IMR-90 (cell line): Measurements from ENCODE around the gene CARD14. TPM values are rescaled to one million over a fixed set of nuclear protein-coding genes. Genes with fewer than 3 reads are reported as not detected.

Experiments used
- ATAC-seq: fragments of 200-7000 bp; cut with Tn5 transposase; 2 replicates; pipeline ENCODE4 v1.9.1; 2020; ENCODE audit warnings: low read depth, mild to moderate bottlenecking, moderate library complexity
- BruUV-seq: library from RNA; stranded (reverse); fragments of 400-500 nt; replicated peaks from 2 replicates; lab custom pipeline; 2021; lab: Mats Ljungman, UMichigan
- CTCF ChIA-PET: fragments of 300-600 bp; formaldehyde crosslinking; extraction: SDS; loops from one replicate; lab custom pipeline; 2021; ENCODE audit warnings: antibody characterized with exemption; lab: Yijun Ruan, JAX
- POLR2A ChIA-PET: fragments of 300-600 bp; sonication (Branson Sonifier 250); formaldehyde crosslinking; loops from one replicate; lab custom pipeline; 2022; ENCODE audit warnings: antibody characterized with exemption; ENCODE audit not compliant: unreplicated experiment; lab: Charles Lee
- DNase-seq: peaks from one replicate; pipeline ENCODE4 v3.0.0; 2013
- H2AFZ ChIP-seq: replicated peaks from 2 replicates; pipeline ENCODE3; 2013; ENCODE audit warnings: low read length, mild to moderate bottlenecking; ENCODE audit not compliant: poor library complexity
- H2AK5ac ChIP-seq: 2 replicates; pipeline ENCODE4 v1.6.1; 2013; ENCODE audit warnings: low read depth, low read length, inconsistent platforms
- H2AK9ac ChIP-seq: replicated peaks from 2 replicates; pipeline ENCODE3; 2013; ENCODE audit warnings: mild to moderate bottlenecking, low read depth, low read length, moderate library complexity; ENCODE audit not compliant: poor library complexity
- H2BK120ac ChIP-seq: 2 replicates; pipeline ENCODE4 v1.6.1; 2013; ENCODE audit warnings: low read depth, low read length, inconsistent platforms
- H2BK15ac ChIP-seq: 3 replicates; pipeline ENCODE4 v1.6.1; 2013; ENCODE audit warnings: low read depth, low read length, inconsistent platforms
- H2BK20ac ChIP-seq: 2 replicates; pipeline ENCODE4 v1.6.1; 2013; ENCODE audit warnings: low read depth, mild to moderate bottlenecking, inconsistent platforms, low read length, moderate library complexity
- H2BK5ac ChIP-seq: 2 replicates; pipeline ENCODE4 v1.6.1; 2013; ENCODE audit warnings: mild to moderate bottlenecking, low read depth, low read length, inconsistent platforms; ENCODE audit not compliant: poor library complexity, severe bottlenecking
- H3K14ac ChIP-seq: replicated peaks from 2 replicates; pipeline ENCODE4 v1.6.1; 2013; ENCODE audit warnings: low read depth, low read length, inconsistent platforms
- H3K18ac ChIP-seq: 2 replicates; pipeline ENCODE4 v1.6.1; 2013; ENCODE audit warnings: low read depth, low read length, control low read depth
- H3K23ac ChIP-seq: 2 replicates; pipeline ENCODE4 v1.6.1; 2013; ENCODE audit warnings: low read depth, low read length, inconsistent platforms
- H3K27ac ChIP-seq: 2 replicates; pipeline ENCODE4 v1.5.1; 2013; ENCODE audit warnings: mild to moderate bottlenecking, control low read depth, low read length; ENCODE audit not compliant: insufficient read depth
- H3K27me3 ChIP-seq: 2 replicates; pipeline ENCODE4 v1.6.1; 2013; ENCODE audit warnings: low read length; ENCODE audit not compliant: control insufficient read depth, insufficient read depth
- H3K36me3 ChIP-seq: 2 replicates; pipeline ENCODE4 v1.6.1; 2013; ENCODE audit warnings: low read length, mixed read lengths; ENCODE audit not compliant: control insufficient read depth, insufficient read depth
- H3K4ac ChIP-seq: 2 replicates; pipeline ENCODE4 v1.6.1; 2013; ENCODE audit warnings: low read depth, low read length, inconsistent platforms
- H3K4me1 ChIP-seq: 2 replicates; pipeline ENCODE4 v1.6.1; 2013; ENCODE audit warnings: low read length, mixed read lengths; ENCODE audit not compliant: control insufficient read depth, insufficient read depth
- H3K4me2 ChIP-seq: 2 replicates; pipeline ENCODE4 v1.6.1; 2013; ENCODE audit warnings: low read depth, mild to moderate bottlenecking, control low read depth, low read length, moderate library complexity
- H3K4me3 ChIP-seq: 2 replicates; pipeline ENCODE4 v1.5.1; 2013; ENCODE audit warnings: low read depth, mild to moderate bottlenecking, control low read depth, low read length, moderate library complexity; ENCODE audit not compliant: insufficient read depth
- H3K56ac ChIP-seq: 2 replicates; pipeline ENCODE4 v1.6.1; 2013; ENCODE audit warnings: low read length, inconsistent platforms; ENCODE audit not compliant: insufficient read depth; ENCODE audit errors: extremely low read depth
- H3K79me1 ChIP-seq, 2 experiments: 2 replicates each; pipeline ENCODE4 v1.6.1; 2013; ENCODE audit warnings: low read length in 2 of 2, inconsistent platforms in 1 of 2, low read depth in 1 of 2
- H3K9ac ChIP-seq: 2 replicates; pipeline ENCODE4 v1.6.1; 2013; ENCODE audit warnings: low read depth, low read length, control low read depth
- H3K9me1 ChIP-seq: 2 replicates; pipeline ENCODE4 v1.6.1; 2013; ENCODE audit warnings: low read length, inconsistent platforms; ENCODE audit not compliant: insufficient read depth
- H3K9me3 ChIP-seq: 2 replicates; pipeline ENCODE4 v1.6.1; 2013; ENCODE audit warnings: low read length; ENCODE audit not compliant: control insufficient read depth, insufficient read depth
- H4K20me1 ChIP-seq: 2 replicates; pipeline ENCODE4 v1.6.1; 2013; ENCODE audit warnings: low read length, inconsistent platforms; ENCODE audit not compliant: insufficient read depth
- H4K5ac ChIP-seq: 2 replicates; pipeline ENCODE4 v1.6.1; 2013; ENCODE audit warnings: mild to moderate bottlenecking, low read depth, low read length, control low read depth
- H4K8ac ChIP-seq, 2 experiments: 2 replicates each; pipeline ENCODE4 v1.6.1; 2013; ENCODE audit warnings: low read depth in 2 of 2, low read length in 2 of 2, control low read depth in 1 of 2, inconsistent platforms in 1 of 2
- H4K91ac ChIP-seq: 2 replicates; pipeline ENCODE4 v1.6.1; 2013; ENCODE audit warnings: low read depth, low read length, inconsistent platforms; ENCODE audit not compliant: insufficient read depth
- SMC3 ChIP-seq: fragments of 150-350 bp; IDR thresholded peaks from 2 replicates; pipeline ENCODE4 v1.6.1; 2016; ENCODE audit warnings: low read depth, mild to moderate bottlenecking, antibody characterized with exemption, low read length, moderate library complexity
- WGBS, 2 experiments: methylation state at CpG; one replicate each; pipeline versions ENCODE4 v1.1.5 to v1.1.7; 2013; ENCODE audit warnings: missing lambda C conversion rate in 2 of 2; ENCODE audit not compliant: insufficient read length in 1 of 2; ENCODE audit errors: extremely low coverage in 2 of 2; 5-methylcytosine and 5-hydroxymethylcytosine counted together
- dilution Hi-C: fragments of 300-500 bp; cut with HindIII; formaldehyde crosslinking; loops from one replicate; pipeline ENCODE4 v1.14.3; 2018; ENCODE audit warnings: low sequenced_read_pairs; ENCODE audit not compliant: unreplicated experiment
- in situ Hi-C: fragments of 300-500 bp; cut with MboI; formaldehyde crosslinking; loops from 3 replicates; pipeline ENCODE4 v1.14.3; 2019; ENCODE audit warnings: low sequenced_read_pairs, inconsistent platforms, mixed read lengths
- intact Hi-C: fragments of 100-400 bp; cut with micrococcal nuclease; formaldehyde crosslinking; loops from 2 replicates; pipeline ENCODE4 v1.10.0; 2022
- polyA plus RNA-seq, 3 experiments: library from polyadenylated mRNA; depleted of rRNA; stranded (reverse); fragments of >200 nt; gene quantifications; 2 replicates each; pipeline ENCODE4 v1.2.3, GENCODE V29; 2012; ENCODE audit warnings: low replicate concordance in 1 of 3
- total RNA-seq: library from RNA; depleted of rRNA; stranded (reverse); fragments of >200 nt; gene quantifications from 2 replicates; pipeline ENCODE4 v1.2.3, GENCODE V29; 2012
- TF ChIP-seq, protein P1 (sequence below): fragments of 150-350 bp; IDR thresholded peaks from 2 replicates; pipeline ENCODE4 v1.6.1; 2017; ENCODE audit warnings: mild to moderate bottlenecking, antibody characterized with exemption, low read length, low read depth
- TF ChIP-seq, protein P2 (sequence below): fragments of 150-350 bp; IDR thresholded peaks from 2 replicates; pipeline ENCODE4 v1.6.1; 2016; ENCODE audit warnings: low read depth, mild to moderate bottlenecking, low read length, moderate library complexity, borderline replicate concordance

CARD14 gene
- total and polyA plus RNA-seq, 2 of the 4 experiments (the other 2 are of a cell fraction), result not detected

DNA sequence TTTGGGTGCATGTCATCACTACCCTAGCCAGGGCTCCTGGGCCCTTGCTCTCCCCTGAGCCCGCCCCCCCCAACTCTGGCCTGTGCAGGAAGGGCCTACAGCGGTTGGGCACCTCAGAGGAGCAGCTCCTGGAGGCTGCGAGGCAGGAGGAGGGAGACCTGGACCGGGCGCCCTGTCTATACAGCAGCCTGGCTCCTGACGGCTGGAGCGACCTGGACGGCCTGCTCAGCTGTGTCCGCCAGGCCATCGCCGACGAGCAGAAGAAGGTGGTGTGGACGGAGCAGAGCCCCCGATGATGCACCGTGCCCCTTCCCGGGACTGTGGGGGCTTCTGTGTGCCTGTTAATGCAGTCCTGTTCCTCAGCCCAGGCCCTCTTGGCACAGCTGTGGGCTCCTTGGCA, 38.2 kb downstream of the CARD14 start:
- H2AK5ac ChIP-seq, result no peak overlapping the region
- dilution Hi-C loops, result no loop called here
- H3K27me3 ChIP-seq, result no peaks in the 10 kb centered on the region
- H4K20me1 ChIP-seq, result no peaks in the 10 kb centered on the region; the same call in none of the 2 replicates
- no peak overlapping the region for H2BK5ac ChIP-seq
- BruUV-seq, result no TSS peak
- H3K9me1 ChIP-seq, result peaks cover 5% of the 10 kb centered on the region; the same call in 1 of the 2 replicates
- no peaks in the 10 kb centered on the region for H3K4me1 ChIP-seq
- no peaks in the 10 kb centered on the region for H3K9me3 ChIP-seq
- no peak overlapping the region for H4K8ac ChIP-seq
- intact Hi-C loops, result no loop called here
- no peak overlapping the region for H3K27ac ChIP-seq
- H4K5ac ChIP-seq, result no peak overlapping the region
- no peak overlapping the region for H2BK120ac ChIP-seq
- no peak overlapping the region for H4K91ac ChIP-seq
- H3K4me3 ChIP-seq, result no peak overlapping the region
- in situ Hi-C loops, result no loop called here
- H3K79me1 ChIP-seq, result no peaks in the 10 kb centered on the region
- no peak overlapping the region for H3K56ac ChIP-seq
- DNase-seq (no peak), ATAC-seq (no peak)
- TF ChIP-seq, protein P1, sequence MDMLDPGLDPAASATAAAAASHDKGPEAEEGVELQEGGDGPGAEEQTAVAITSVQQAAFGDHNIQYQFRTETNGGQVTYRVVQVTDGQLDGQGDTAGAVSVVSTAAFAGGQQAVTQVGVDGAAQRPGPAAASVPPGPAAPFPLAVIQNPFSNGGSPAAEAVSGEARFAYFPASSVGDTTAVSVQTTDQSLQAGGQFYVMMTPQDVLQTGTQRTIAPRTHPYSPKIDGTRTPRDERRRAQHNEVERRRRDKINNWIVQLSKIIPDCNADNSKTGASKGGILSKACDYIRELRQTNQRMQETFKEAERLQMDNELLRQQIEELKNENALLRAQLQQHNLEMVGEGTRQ, result no peak
- TF ChIP-seq, protein P2, sequence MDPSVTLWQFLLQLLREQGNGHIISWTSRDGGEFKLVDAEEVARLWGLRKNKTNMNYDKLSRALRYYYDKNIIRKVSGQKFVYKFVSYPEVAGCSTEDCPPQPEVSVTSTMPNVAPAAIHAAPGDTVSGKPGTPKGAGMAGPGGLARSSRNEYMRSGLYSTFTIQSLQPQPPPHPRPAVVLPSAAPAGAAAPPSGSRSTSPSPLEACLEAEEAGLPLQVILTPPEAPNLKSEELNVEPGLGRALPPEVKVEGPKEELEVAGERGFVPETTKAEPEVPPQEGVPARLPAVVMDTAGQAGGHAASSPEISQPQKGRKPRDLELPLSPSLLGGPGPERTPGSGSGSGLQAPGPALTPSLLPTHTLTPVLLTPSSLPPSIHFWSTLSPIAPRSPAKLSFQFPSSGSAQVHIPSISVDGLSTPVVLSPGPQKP, result no peak
- no peak for TF ChIP-seq SMC3
- H3K18ac ChIP-seq, result no peak overlapping the region
- H3K4me2 ChIP-seq, result no peak overlapping the region
- no peak overlapping the region for H2AK9ac ChIP-seq
- H2BK15ac ChIP-seq, result no peak overlapping the region
- H3K9ac ChIP-seq, result no peak overlapping the region
- no peak overlapping the region for H2AFZ ChIP-seq
- no peak overlapping the region for H3K14ac ChIP-seq
- no peak overlapping the region for H3K23ac ChIP-seq
- 95% methylated on average over 10 of the region's 16 CpGs; no CpG with 5 or more reads in 1 of the 2 experiments for WGBS, 2 experiments
- POLR2A ChIA-PET, result no interaction called here
- peaks cover 44% of the 10 kb centered on the region for H3K36me3 ChIP-seq
- H3K4ac ChIP-seq, result no peak overlapping the region
- CTCF ChIA-PET, result no interaction called here
- no peak overlapping the region for H2BK20ac ChIP-seq
